Breast epithelium (tissue), 3 donors: Measurements from ENCODE around the gene PLCG1.

Experiments
- POLR2A ChIP-seq: fragments of 450-650 bp; IDR thresholded peaks from one replicate; pipeline ENCODE4 v1.6.1; 2016; ENCODE audit warnings: antibody characterized with exemption, mild to moderate bottlenecking, moderate library complexity
- POLR2AphosphoS5 ChIP-seq, 3 donors: sonication (generic); formaldehyde crosslinking; IDR thresholded peaks; one replicate each; pipeline ENCODE4 v1.6.1; 2017; ENCODE audit warnings: antibody characterized with exemption in 3 of 3
- TF ChIP-seq, protein P1 (sequence below), 3 donors: fragments of 450-650 bp; IDR thresholded peaks; one replicate each; pipeline ENCODE4 v1.5.1; 2016 to 2017; ENCODE audit warnings: antibody characterized with exemption in 3 of 3, mild to moderate bottlenecking in 3 of 3, moderate library complexity in 3 of 3

DNA sequence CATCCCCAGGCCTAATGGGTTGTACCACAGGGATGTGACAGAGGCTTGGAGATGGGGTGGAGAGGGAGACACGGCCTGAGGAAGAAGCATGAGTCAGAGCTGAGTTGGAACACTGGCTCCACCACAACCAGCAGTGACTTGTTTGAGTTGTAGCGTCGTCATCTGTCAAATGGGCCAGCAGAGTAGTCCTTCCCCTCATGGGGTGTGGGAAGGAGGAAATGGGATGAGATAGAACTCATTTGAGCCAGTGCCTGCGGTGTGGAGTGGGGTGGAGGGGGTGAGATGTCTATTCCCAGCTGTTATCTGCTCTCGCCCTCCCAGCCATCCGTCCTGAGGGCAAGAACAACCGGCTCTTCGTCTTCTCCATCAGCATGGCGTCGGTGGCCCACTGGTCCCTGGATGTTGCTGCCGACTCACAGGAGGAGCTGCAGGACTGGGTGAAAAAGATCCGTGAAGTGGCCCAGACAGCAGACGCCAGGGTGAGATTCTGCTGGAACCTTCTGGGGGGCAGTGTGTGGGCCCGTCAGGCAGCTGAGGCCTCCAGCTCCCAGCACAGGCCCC, 32.5 kb downstream of the PLCG1 start:
- TF ChIP-seq, protein P1, sequence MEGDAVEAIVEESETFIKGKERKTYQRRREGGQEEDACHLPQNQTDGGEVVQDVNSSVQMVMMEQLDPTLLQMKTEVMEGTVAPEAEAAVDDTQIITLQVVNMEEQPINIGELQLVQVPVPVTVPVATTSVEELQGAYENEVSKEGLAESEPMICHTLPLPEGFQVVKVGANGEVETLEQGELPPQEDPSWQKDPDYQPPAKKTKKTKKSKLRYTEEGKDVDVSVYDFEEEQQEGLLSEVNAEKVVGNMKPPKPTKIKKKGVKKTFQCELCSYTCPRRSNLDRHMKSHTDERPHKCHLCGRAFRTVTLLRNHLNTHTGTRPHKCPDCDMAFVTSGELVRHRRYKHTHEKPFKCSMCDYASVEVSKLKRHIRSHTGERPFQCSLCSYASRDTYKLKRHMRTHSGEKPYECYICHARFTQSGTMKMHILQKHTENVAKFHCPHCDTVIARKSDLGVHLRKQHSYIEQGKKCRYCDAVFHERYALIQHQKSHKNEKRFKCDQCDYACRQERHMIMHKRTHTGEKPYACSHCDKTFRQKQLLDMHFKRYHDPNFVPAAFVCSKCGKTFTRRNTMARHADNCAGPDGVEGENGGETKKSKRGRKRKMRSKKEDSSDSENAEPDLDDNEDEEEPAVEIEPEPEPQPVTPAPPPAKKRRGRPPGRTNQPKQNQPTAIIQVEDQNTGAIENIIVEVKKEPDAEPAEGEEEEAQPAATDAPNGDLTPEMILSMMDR (IDR thresholded peaks at IDR 0.05) = no peak
- TF ChIP-seq POLR2A (no peak), POLR2AphosphoS5 (IDR thresholded peaks at IDR 0.05) (no peak)
